ENCODE data around the gene SMC4.

- TF ChIP-seq NR1H2 (CRISPR knock-in tag; IDR thresholded peaks at IDR 0.05) (no peak), CTCF (IDR thresholded peaks at IDR 0.05) (no peak), ATF2 (CRISPR knock-in tag; IDR thresholded peaks at IDR 0.05; ENCODE audit: borderline replicate concordance, low read depth) (no peak), TCF7 (CRISPR knock-in tag; IDR thresholded peaks at IDR 0.05; ENCODE audit: low read depth) (no peak), TP53 (CRISPR knock-in tag; IDR thresholded peaks at IDR 0.05) (no peak)
Observed at GRCh38 chr3:160417311-160417710, 17.9 kb downstream of the SMC4 start.
